Posterior vena cava (tissue), 2 donors: ENCODE results near the gene LRRC59. TPM values are rescaled to one million over a fixed set of nuclear protein-coding genes. Genes with fewer than 3 reads are reported as not detected.

Experiments used
- total RNA-seq, 2 donors: library from RNA; stranded (reverse); fragmentation: NEBNext Ultra II Directional; extraction: Animal tissue kit (Norgen Biotek cat#: 25700); gene quantifications; one replicate each; pipeline ENCODE4 v1.2.1, GENCODE V29; 2021
- donor health status: DM: yes; HTN: yes; CAD: no.
- donor health status: DM: yes; HTN: yes; CAD: no.

The LRRC59 gene
- total RNA-seq, 2 donors from 2014 or later, result 66.1 to 93.6 TPM

Other genes with a start within 250 kb of the LRRC59 start
- gene PPP1R9B, start 246.8 kb downstream of the LRRC59 start, total RNA-seq, result 10 to 100 TPM; 51.4 to 53.7 TPM
- 10 to 100 TPM; 87.9 to 99.0 TPM for gene SGCA, start 231.5 kb downstream of the LRRC59 start, total RNA-seq
- gene COL1A1, start 195.9 kb downstream of the LRRC59 start, total RNA-seq, result 1,000 to 10,000 TPM in 1 of 2 donors, 100 to 1,000 TPM in 1; 456 to 1,821 TPM
- gene TMEM92, start 123.1 kb downstream of the LRRC59 start, total RNA-seq, result under 1 TPM; 0.33 to 0.60 TPM
- 10 to 100 TPM; 18.1 to 21.9 TPM for gene XYLT2, start 51.4 kb downstream of the LRRC59 start, total RNA-seq
- 10 to 100 TPM; 38.2 to 40.1 TPM for gene MRPL27, start 24.3 kb downstream of the LRRC59 start, total RNA-seq
- 1 to 10 TPM in 1 of 2 donors, under 1 TPM in 1; 0.62 to 1.4 TPM for gene EME1, start 24.3 kb downstream of the LRRC59 start, total RNA-seq
- gene ACSF2, start 28.7 kb upstream of the LRRC59 start, total RNA-seq, result 10 to 100 TPM; 13.9 to 14.9 TPM
- gene CHAD, start 71.4 kb upstream of the LRRC59 start, total RNA-seq, result under 1 TPM in 1 of 2 donors, not detected in 1; 0.46 TPM
- gene RSAD1, start 81.3 kb upstream of the LRRC59 start, total RNA-seq, result 10 to 100 TPM; 24.9 to 25.4 TPM
- under 1 TPM; 0.29 to 0.69 TPM for gene MYCBPAP, start 110.9 kb upstream of the LRRC59 start, total RNA-seq
- gene EPN3, start 135.2 kb upstream of the LRRC59 start, total RNA-seq, result not detected
- 10 to 100 TPM; 30.1 to 53.4 TPM for gene SPATA20, start 149.7 kb upstream of the LRRC59 start, total RNA-seq
- 1 to 10 TPM; 1.1 to 4.4 TPM for gene CACNA1G, start 163.2 kb upstream of the LRRC59 start, total RNA-seq
- 10 to 100 TPM; 13.1 to 19.8 TPM for gene ABCC3, start 237.4 kb upstream of the LRRC59 start, total RNA-seq